ENCODE results near the gene APOM.
A peak's percentile ranks its signal among the peaks of the same experiment; 100 is the strongest.

The APOM gene

GRCh38 chr6:31641370-31641769 lies 14.3 kb upstream of the APOM start:
- TF ChIP-seq CTCF (IDR thresholded peaks at IDR 0.05; ENCODE audit: low read depth, low read length): no peak
- DNase-seq (ENCODE audit: low read depth, low spot score): no peak
- no peak overlapping the region for H3K4me3 ChIP-seq (ENCODE audit: low read depth, low read length)
- in situ Hi-C loops (cut with HindIII; ENCODE audit: low sequenced_read_pairs): no loop called here

GRCh38 chr6:31642798-31643570 lies 12.7 kb upstream of the APOM start:
- in situ Hi-C loops (cut with HindIII; ENCODE audit: low sequenced_read_pairs): no loop called here

GRCh38 chr6:31643818-31644454 lies 11.8 kb upstream of the APOM start:
- in situ Hi-C loops (cut with HindIII; ENCODE audit: low sequenced_read_pairs): no loop called here
- no peak for DNase-seq (ENCODE audit: low read depth, low spot score)
- no peak overlapping the region for H3K4me3 ChIP-seq (ENCODE audit: low read depth, low read length)
- TF ChIP-seq CTCF (IDR thresholded peaks at IDR 0.05; ENCODE audit: low read depth, low read length): no peak

More at GRCh38 chr6:31642798-31643570, 12.7 kb upstream of the APOM start:
- DNase-seq (ENCODE audit: low read depth, low spot score): no peak
- TF ChIP-seq CTCF (IDR thresholded peaks at IDR 0.05; ENCODE audit: low read depth, low read length): no peak
- H3K4me3 ChIP-seq (ENCODE audit: low read depth, low read length): no peak overlapping the region

GRCh38 chr6:31645325-31645724 lies 10.4 kb upstream of the APOM start:
- DNase-seq (ENCODE audit: low read depth, low spot score): no peak
- in situ Hi-C loops (cut with HindIII; ENCODE audit: low sequenced_read_pairs): no loop called here
- no peak for TF ChIP-seq CTCF (IDR thresholded peaks at IDR 0.05; ENCODE audit: low read depth, low read length)
- no peak overlapping the region for H3K4me3 ChIP-seq (ENCODE audit: low read depth, low read length)

- TF ChIP-seq CTCF (IDR thresholded peaks at IDR 0.05; ENCODE audit: low read depth, low read length): no peak
- peak overlapping the region; percentile 93 for H3K4me3 ChIP-seq (ENCODE audit: low read depth, low read length)
- in situ Hi-C loops (cut with HindIII; ENCODE audit: low sequenced_read_pairs): no loop called here
- no peak for DNase-seq (ENCODE audit: low read depth, low spot score)
Observed at GRCh38 chr6:31651602-31652191, 4.0 kb upstream of the APOM start.

GRCh38 chr6:31652925-31653724 lies 2.6 kb upstream of the APOM start:
- TF ChIP-seq CTCF (IDR thresholded peaks at IDR 0.05; ENCODE audit: low read depth, low read length): no peak
- in situ Hi-C loops (cut with HindIII; ENCODE audit: low sequenced_read_pairs): no loop called here
- H3K4me3 ChIP-seq (ENCODE audit: low read depth, low read length): peak overlapping the region; percentile 93
- DNase-seq (ENCODE audit: low read depth, low spot score): no peak
